T-helper 2 cell treated with Interferon-gamma antibody and Interleukin-4, amounts not matched to agents 5 μg/mL and 100 μg/mL, for 36 hours (primary cell): ENCODE data around the gene NPTXR.

Experiments used
- DNase-seq: peaks from one replicate; pipeline ENCODE4 v3.0.0; 2021; ENCODE audit warnings: low spot score
- H3K27ac Mint-ChIP-seq: one replicate; pipeline ENCODE4 v1.8.0; 2021; ENCODE audit warnings: mild to moderate bottlenecking, mixed read lengths
- H3K27me3 Mint-ChIP-seq: one replicate; pipeline ENCODE4 v1.8.0; 2021; ENCODE audit warnings: low read depth, mixed read lengths
- H3K36me3 Mint-ChIP-seq: one replicate; pipeline ENCODE4 v1.8.0; 2021; ENCODE audit warnings: low read depth, mixed read lengths
- H3K4me1 Mint-ChIP-seq: one replicate; pipeline ENCODE4 v1.8.0; 2021; ENCODE audit warnings: low read depth, mixed read lengths
- H3K4me3 Mint-ChIP-seq: one replicate; pipeline ENCODE4 v1.8.0; 2022; ENCODE audit warnings: mild to moderate bottlenecking, moderate library complexity, mixed read lengths
- H3K9me3 Mint-ChIP-seq: one replicate; pipeline ENCODE4 v1.8.0; 2021; ENCODE audit warnings: mixed read lengths

The NPTXR gene

GRCh38 chr22:38843657-38844314 is at the start of gene NPTXR:
Gene NPTXR, minus strand, starts transcription at chr22:38844028.
- DNase-seq: peak; percentile 38
- Mint-ChIP-seq H3K27ac (no peak within 1 kb of the TSS), H3K4me3 (peak within 1 kb of the TSS; percentile 78), H3K36me3 (no peaks in the 10 kb centered on the region), H3K9me3 (no peaks in the 10 kb centered on the region), H3K4me1 (peaks cover 6% of the 10 kb centered on the region), H3K27me3 (peaks cover 70% of the 10 kb centered on the region)

- H3K9me3 Mint-ChIP-seq: no peaks in the 10 kb centered on the region
- H3K27ac Mint-ChIP-seq: no peak overlapping the region
- H3K27me3 Mint-ChIP-seq: peaks cover 36% of the 10 kb centered on the region
- H3K36me3 Mint-ChIP-seq: no peaks in the 10 kb centered on the region
- H3K4me3 Mint-ChIP-seq: no peak overlapping the region
- no peaks in the 10 kb centered on the region for H3K4me1 Mint-ChIP-seq
- DNase-seq: no peak
Observed at GRCh38 chr22:38891256-38891655, 47.4 kb upstream of the NPTXR start.

- Mint-ChIP-seq H3K36me3 (no peaks in the 10 kb centered on the region), H3K9me3 (no peaks in the 10 kb centered on the region), H3K27me3 (peaks cover 32% of the 10 kb centered on the region), H3K27ac (no peak overlapping the region), H3K4me1 (no peaks in the 10 kb centered on the region), H3K4me3 (no peak overlapping the region)
- DNase-seq: no peak
Observed at GRCh38 chr22:38890377-38890776, 46.5 kb upstream of the NPTXR start.

DNA sequence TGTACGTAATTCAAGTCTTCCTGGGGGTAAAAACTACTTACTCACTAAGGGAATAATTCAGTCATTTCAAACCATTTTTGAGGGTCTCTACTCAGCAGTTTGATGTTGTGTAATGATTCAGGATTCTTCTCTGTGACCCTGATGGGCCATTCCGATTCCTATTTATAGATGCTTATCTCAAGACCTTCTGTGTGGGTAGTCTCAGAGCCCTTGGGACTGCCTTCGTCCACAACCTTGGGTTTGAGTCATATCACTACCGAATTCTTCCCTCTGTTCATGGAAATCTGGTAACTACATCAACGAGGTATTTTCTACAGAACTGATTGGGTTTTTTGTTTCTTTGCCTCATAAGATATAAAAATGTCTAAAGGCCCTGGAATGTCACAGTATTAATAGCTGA is 42.5 kb upstream of the NPTXR start:
- Mint-ChIP-seq H3K4me3 (no peak overlapping the region), H3K36me3 (no peaks in the 10 kb centered on the region), H3K27ac (no peak overlapping the region), H3K27me3 (peaks cover 20% of the 10 kb centered on the region), H3K9me3 (no peaks in the 10 kb centered on the region), H3K4me1 (peaks cover 6% of the 10 kb centered on the region)
- no peak for DNase-seq

GRCh38 chr22:38882972-38883622 is 39.3 kb upstream of the NPTXR start:
- Mint-ChIP-seq H3K36me3 (no peaks in the 10 kb centered on the region), H3K9me3 (no peaks in the 10 kb centered on the region), H3K27me3 (peaks cover 18% of the 10 kb centered on the region), H3K27ac (peak overlapping the region; percentile 59), H3K4me1 (peaks cover 8% of the 10 kb centered on the region), H3K4me3 (no peak overlapping the region)
- no peak for DNase-seq

DNA sequence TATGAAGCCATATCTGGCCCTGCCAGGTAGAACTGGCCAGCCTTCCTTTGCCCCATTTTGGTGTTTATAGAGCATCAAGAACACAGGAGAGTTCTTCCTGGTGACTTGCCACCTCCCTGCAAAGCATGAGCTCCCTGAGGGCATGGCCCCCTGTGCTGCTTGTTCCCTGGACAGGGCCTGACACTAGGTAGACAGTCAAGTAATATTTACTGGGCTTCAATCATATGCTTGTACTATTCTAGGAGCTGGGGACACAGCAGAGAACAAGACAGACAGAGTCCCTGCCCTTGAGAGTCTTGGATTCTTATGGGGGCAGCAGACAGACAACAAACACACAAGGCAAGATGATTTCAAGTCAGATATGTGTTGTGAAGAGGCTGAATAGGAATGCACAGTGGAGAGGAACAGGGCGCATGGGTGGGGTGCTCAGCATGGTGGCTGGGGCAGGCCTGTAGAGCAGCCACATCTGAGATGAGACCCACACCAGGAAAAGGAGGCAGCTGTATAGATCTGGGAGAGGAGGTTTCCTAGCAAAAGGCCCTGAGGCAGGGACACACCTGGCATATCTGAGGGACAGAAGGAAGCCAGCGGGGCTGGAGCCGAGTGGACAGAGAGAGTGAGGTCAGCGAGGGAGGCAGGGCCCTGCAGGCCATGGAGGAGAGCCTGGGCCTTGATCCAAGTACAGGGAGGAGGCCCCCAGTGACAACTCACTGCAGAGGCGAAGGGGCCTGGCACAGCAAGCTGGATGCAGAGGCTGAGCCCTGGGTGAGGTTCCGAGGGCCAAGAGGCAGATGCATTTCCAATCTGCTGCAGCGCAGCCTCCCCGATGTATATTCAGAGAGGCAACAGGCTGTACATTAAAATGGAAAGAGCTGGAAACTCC is 38.4 kb upstream of the NPTXR start:
- no peak overlapping the region for H3K4me3 Mint-ChIP-seq

DNA sequence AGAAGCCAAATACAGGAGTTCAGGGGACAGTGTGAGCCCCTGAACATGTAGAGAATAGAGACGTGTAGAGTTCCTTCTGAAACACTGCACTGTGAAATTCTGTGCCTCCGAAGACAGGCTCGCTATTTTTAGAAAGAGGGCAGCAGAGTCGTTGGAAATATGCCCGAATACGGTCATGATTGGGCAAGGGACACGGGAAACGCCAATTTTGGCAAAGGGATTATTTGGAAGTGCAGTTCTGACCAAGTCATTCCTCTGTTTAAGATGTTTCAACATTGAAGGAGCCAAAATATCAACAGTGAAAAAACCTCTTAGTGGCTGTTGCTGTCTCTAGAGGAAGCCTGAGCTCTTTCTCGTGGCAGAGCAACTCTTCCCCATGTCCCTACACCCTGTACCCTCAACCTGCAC is 37.6 kb upstream of the NPTXR start:
- Mint-ChIP-seq H3K27ac (no peak overlapping the region), H3K4me1 (peaks cover 8% of the 10 kb centered on the region), H3K27me3 (peaks cover 18% of the 10 kb centered on the region), H3K9me3 (no peaks in the 10 kb centered on the region), H3K36me3 (no peaks in the 10 kb centered on the region), H3K4me3 (no peak overlapping the region)
- DNase-seq: no peak

More for the DNA sequence above, 38.4 kb upstream of the NPTXR start:
- no peaks in the 10 kb centered on the region for H3K36me3 Mint-ChIP-seq
- no peak for DNase-seq
- H3K9me3 Mint-ChIP-seq: no peaks in the 10 kb centered on the region
- peaks cover 20% of the 10 kb centered on the region for H3K27me3 Mint-ChIP-seq
- H3K4me1 Mint-ChIP-seq: peaks cover 8% of the 10 kb centered on the region
- no peak overlapping the region for H3K27ac Mint-ChIP-seq

GRCh38 chr22:38879961-38880360 is 36.1 kb upstream of the NPTXR start:
- H3K36me3 Mint-ChIP-seq: no peaks in the 10 kb centered on the region
- no peak for DNase-seq
- no peak overlapping the region for H3K27ac Mint-ChIP-seq
- no peak overlapping the region for H3K4me3 Mint-ChIP-seq
- H3K27me3 Mint-ChIP-seq: peaks cover 27% of the 10 kb centered on the region
- no peaks in the 10 kb centered on the region for H3K9me3 Mint-ChIP-seq
- H3K4me1 Mint-ChIP-seq: peaks cover 8% of the 10 kb centered on the region

DNA sequence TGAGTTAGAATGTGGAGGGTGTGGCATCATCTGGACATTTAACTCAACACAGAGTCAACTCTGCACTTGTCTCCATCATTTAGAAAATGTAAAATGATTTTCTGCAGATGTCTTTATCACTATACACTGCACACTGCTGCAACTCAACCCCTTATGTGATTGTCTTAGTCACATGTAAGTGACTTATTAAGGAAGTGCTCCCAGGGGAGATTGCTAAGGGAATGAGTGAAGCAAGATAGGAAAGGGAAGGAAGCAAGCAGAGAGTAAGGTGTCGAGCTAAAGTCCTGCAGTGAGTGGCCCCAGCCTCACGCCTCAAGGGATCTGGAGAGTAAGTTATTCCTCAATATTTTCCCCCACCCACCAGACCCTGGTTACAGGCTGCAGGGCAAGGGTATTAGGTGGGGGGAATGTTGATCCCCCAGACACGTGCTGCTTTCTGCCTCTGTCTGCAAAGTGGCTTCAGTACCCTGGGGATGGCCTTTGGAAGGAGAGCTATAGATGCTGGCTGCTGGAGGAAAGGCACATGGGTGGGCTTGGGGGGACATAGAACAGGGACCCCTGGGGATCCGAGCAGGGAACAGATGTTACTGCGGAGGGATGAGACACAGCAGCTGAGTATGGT is 35.4 kb upstream of the NPTXR start:
- no peak overlapping the region for H3K27ac Mint-ChIP-seq
- no peak overlapping the region for H3K4me3 Mint-ChIP-seq
- H3K27me3 Mint-ChIP-seq: peaks cover 30% of the 10 kb centered on the region
- H3K4me1 Mint-ChIP-seq: peaks cover 11% of the 10 kb centered on the region
- DNase-seq: no peak
- no peaks in the 10 kb centered on the region for H3K9me3 Mint-ChIP-seq
- no peaks in the 10 kb centered on the region for H3K36me3 Mint-ChIP-seq

DNA sequence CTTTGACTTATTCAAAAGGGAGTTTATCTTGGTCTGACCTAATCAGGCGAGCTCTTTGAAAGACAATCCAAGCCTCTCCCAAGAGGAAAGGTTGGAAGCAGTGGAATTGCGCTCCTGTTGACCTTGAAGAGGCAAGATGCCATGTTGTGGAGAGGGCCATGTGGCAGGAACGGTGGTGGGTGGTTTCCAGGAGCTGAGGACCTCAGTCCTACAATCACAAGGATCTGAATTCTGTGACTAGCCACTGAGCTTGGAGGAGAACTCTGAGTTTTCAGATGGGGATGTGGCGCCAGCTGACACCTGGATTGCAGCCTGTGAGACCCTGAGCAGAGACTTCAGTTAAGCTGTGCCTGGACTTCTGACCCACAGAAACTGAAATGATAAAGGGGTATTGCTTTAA is 34.2 kb upstream of the NPTXR start:
- Mint-ChIP-seq H3K4me1 (peaks cover 20% of the 10 kb centered on the region), H3K4me3 (no peak overlapping the region), H3K9me3 (no peaks in the 10 kb centered on the region), H3K27me3 (peaks cover 39% of the 10 kb centered on the region), H3K27ac (no peak overlapping the region), H3K36me3 (peaks cover 2% of the 10 kb centered on the region)
- peak; percentile 2 for DNase-seq

- Mint-ChIP-seq H3K27me3 (peaks cover 35% of the 10 kb centered on the region), H3K27ac (no peak overlapping the region), H3K4me3 (no peak overlapping the region), H3K36me3 (peaks cover 6% of the 10 kb centered on the region), H3K9me3 (no peaks in the 10 kb centered on the region), H3K4me1 (peaks cover 30% of the 10 kb centered on the region)
- no peak for DNase-seq
Observed at GRCh38 chr22:38874529-38875222, 30.8 kb upstream of the NPTXR start.

DNA sequence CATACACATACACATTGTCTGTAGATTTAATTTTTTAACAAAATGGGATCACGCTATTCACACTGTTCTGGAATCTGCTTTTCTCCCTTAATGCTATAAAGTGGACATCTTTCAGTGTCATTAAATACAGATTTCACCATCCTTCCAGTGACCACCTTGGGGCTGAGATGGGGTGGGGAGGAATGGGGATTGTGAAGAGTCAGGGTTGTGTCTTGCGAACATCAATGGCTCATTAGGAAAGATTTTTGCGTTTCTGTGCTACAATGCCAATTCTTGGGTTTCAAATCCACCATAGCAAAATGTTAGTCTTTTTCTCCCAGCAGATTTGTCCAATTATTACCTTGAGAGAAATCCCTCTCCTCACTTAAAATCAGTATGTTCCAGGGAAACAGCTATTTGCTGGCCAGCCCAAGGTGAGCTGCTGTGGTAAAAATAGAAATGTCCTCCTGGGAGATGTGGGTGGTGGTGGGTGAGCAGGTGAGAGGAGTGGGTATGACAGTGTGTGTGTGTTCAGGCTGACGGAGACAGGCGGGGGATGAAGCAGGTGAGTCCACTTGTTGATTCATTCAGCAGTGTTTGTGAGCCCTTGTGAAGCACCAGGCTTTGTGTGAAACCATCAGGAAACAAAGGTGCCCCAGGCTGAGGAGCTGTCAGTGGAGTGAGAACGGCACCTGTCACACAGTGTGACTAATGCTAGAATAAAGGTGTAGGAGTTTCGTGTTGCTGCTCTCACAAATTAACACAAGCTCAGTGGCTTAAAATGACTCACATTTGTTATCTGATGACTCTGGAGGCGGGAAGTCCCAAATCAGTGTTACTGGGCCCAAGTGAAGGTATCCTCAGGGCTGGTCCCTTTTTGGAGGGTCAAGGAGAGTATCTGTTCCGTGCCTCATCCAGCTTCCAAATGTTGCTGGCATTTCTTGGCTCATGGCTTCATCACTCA is 29.9 kb upstream of the NPTXR start:
- peak overlapping the region; percentile 38 for H3K27ac Mint-ChIP-seq
- peaks cover 35% of the 10 kb centered on the region for H3K27me3 Mint-ChIP-seq
- peaks cover 8% of the 10 kb centered on the region for H3K36me3 Mint-ChIP-seq
- DNase-seq: peak; percentile 82
- peak overlapping the region; percentile 87 for H3K4me3 Mint-ChIP-seq
- H3K4me1 Mint-ChIP-seq: peaks cover 33% of the 10 kb centered on the region
- no peaks in the 10 kb centered on the region for H3K9me3 Mint-ChIP-seq
